Liver (tissue), 9 donors: ENCODE measurements around the gene PLEKHA8. TPM values are rescaled to one million over a fixed set of nuclear protein-coding genes. Genes with fewer than 3 reads are reported as not detected.

Experiments used
- DNase-seq: peaks from one replicate; pipeline ENCODE4 v3.0.0-alpha.2; 2017; ENCODE audit warnings: low spot score
- H3K27ac ChIP-seq, 2 donors: one replicate each; pipeline ENCODE4 v1.7.0; 2013; ENCODE audit warnings: inconsistent platforms in 2 of 2, low read length in 2 of 2, control low read depth in 1 of 2, low read depth in 1 of 2, mild to moderate bottlenecking in 1 of 2
- H3K27me3 ChIP-seq, 4 donors: one replicate each; pipeline versions ENCODE4 v1.6.1 to v1.7.0; 2013; ENCODE audit warnings: low read length in 3 of 4, inconsistent platforms in 1 of 4, mild to moderate bottlenecking in 1 of 4, moderate library complexity in 1 of 4; ENCODE audit not compliant: control insufficient read depth in 4 of 4, insufficient read depth in 4 of 4
- H3K36me3 ChIP-seq, 4 donors: one replicate each; pipeline versions ENCODE4 v1.6.1 to v1.7.0; 2013; ENCODE audit warnings: low read length in 3 of 4, mild to moderate bottlenecking in 3 of 4, low read depth in 1 of 4, moderate library complexity in 1 of 4; ENCODE audit not compliant: control insufficient read depth in 4 of 4, insufficient read depth in 3 of 4
- H3K4me1 ChIP-seq, 4 donors: one replicate each; pipeline versions ENCODE4 v1.6.1 to v1.7.0; 2013; ENCODE audit warnings: low read length in 3 of 4, mild to moderate bottlenecking in 3 of 4, moderate library complexity in 1 of 4; ENCODE audit not compliant: control insufficient read depth in 4 of 4, insufficient read depth in 4 of 4
- H3K4me3 ChIP-seq, 3 donors: one replicate each; pipeline versions ENCODE4 v1.6.1 to v1.7.0; 2013; ENCODE audit warnings: low read length in 3 of 3, control low read depth in 1 of 3, low read depth in 1 of 3, mild to moderate bottlenecking in 1 of 3
- H3K9ac ChIP-seq, 2 donors: one replicate each; pipeline ENCODE4 v1.7.0; 2013; ENCODE audit warnings: low read length in 2 of 2, mild to moderate bottlenecking in 2 of 2, moderate library complexity in 2 of 2, control low read depth in 1 of 2, low read depth in 1 of 2
- H3K9me3 ChIP-seq, 4 donors: one replicate each; pipeline versions ENCODE4 v1.6.1 to v1.7.0; 2013; ENCODE audit warnings: low read length in 3 of 4; ENCODE audit not compliant: control insufficient read depth in 4 of 4
- EGR1 ChIP-seq, 2 donors: IDR thresholded peaks; 2 replicates each; pipeline ENCODE4 v1.6.1; 2016 to 2018; ENCODE audit warnings: antibody characterized with exemption in 2 of 2, low read depth in 2 of 2
- FOXA1 ChIP-seq: IDR thresholded peaks from 2 replicates; pipeline ENCODE4 v1.6.1; 2016; ENCODE audit warnings: antibody characterized with exemption
- FOXA2 ChIP-seq: IDR thresholded peaks from 2 replicates; pipeline ENCODE4 v1.6.1; 2016; ENCODE audit warnings: antibody characterized with exemption
- GABPA ChIP-seq, 2 donors: IDR thresholded peaks in 1 of 2; conservative IDR thresholded peaks in 1 of 2; 2 replicates each; pipeline ENCODE4 v1.6.1; 2016; ENCODE audit warnings: antibody characterized with exemption in 2 of 2, mild to moderate bottlenecking in 1 of 2, moderate library complexity in 1 of 2
- HNF4A ChIP-seq, 2 donors: conservative IDR thresholded peaks; 2 replicates each; pipeline ENCODE4 v1.6.1; 2016; ENCODE audit warnings: antibody characterized with exemption in 2 of 2, mild to moderate bottlenecking in 2 of 2
- HNF4G ChIP-seq: IDR thresholded peaks from 2 replicates; pipeline ENCODE4 v1.6.1; 2016; ENCODE audit warnings: antibody characterized with exemption
- NR2F2 ChIP-seq: IDR thresholded peaks from 2 replicates; pipeline ENCODE4 v1.6.1; 2016; ENCODE audit warnings: antibody characterized with exemption
- RAD21 ChIP-seq, 2 donors: IDR thresholded peaks; 2 replicates each; pipeline ENCODE4 v1.6.1; 2016; ENCODE audit warnings: antibody characterized with exemption in 2 of 2, mild to moderate bottlenecking in 2 of 2
- TAF1 ChIP-seq: conservative IDR thresholded peaks from 2 replicates; pipeline ENCODE4 v1.6.1; 2016; ENCODE audit warnings: antibody characterized with exemption, mild to moderate bottlenecking
- WGBS: extraction: QIAGEN DNeasy Blood & Tissue Kit; methylation state at CpG from one replicate; pipeline ENCODE4 v1.1.7; 2013; 5-methylcytosine and 5-hydroxymethylcytosine counted together
- polyA plus RNA-seq, 2 donors: library from polyadenylated mRNA; stranded (reverse) in 1 of 2; unstranded in 1 of 2; fragments of 200-250 nt in 1 of 2; fragments of >200 nt in 1 of 2; fragmentation: Nextera tagmentation in 1 of 2; extraction: Ambion mirVana in 1 of 2; gene quantifications; one replicate each; pipeline versions ENCODE4 v1.2.1 to v1.2.3, GENCODE V29; 2013 to 2015
- total RNA-seq, 2 donors: library from RNA; depleted of rRNA; stranded (reverse); fragments of >200 nt; gene quantifications; one replicate each; pipeline ENCODE4 v1.2.3, GENCODE V29; 2014
- TF ChIP-seq, protein P1 (sequence below): fragments of 150-350 bp; IDR thresholded peaks from 2 replicates; pipeline ENCODE4 v1.5.1; 2017; ENCODE audit warnings: improper control_type of control experiment, low read depth, low read length; ENCODE audit not compliant: missing input control
- TF ChIP-seq, protein P2 (sequence below): IDR thresholded peaks from 2 replicates; pipeline ENCODE4 v1.6.1; 2016; ENCODE audit warnings: antibody characterized with exemption, mild to moderate bottlenecking
- TF ChIP-seq, protein P3 (sequence below): IDR thresholded peaks from 2 replicates; pipeline ENCODE4 v1.6.1; 2016; ENCODE audit warnings: antibody characterized with exemption
- TF ChIP-seq, protein P4 (sequence below): IDR thresholded peaks from 2 replicates; pipeline ENCODE4 v1.6.1; 2016; ENCODE audit warnings: antibody characterized with exemption
- donor health status: healthy.
- donor health status: healthy.
- donor health status: healthy.
- donor health status: healthy.
- donor health status: healthy.

The PLEKHA8 gene
- total and polyA plus RNA-seq, 4 donors = 1.0 to 5.4 (median 2.4) TPM

DNA sequence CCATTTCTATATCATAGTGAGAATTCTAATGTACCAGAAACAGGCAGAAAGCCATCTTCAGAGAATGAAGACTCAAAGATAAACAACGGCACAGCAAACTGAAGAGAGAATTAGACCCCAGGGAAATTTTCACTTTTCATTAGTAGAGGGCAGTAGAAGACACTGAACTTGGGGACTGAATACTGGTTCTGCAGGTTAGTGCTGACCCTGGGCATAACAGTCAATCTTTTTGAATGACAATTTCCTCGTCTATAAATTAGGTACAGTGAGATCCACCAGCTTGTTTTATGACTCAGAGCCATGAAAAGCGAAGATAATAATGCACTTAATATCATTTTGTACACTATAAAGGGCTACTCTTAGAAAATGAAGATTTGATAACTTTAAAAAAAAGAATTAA is 15.5 kb upstream of the PLEKHA8 start:
- no peak for DNase-seq
- Histone ChIP-seq H3K27ac (no peak overlapping the region), H3K9me3 (no peaks in the 10 kb centered on the region), H3K4me3 (no peak overlapping the region), H3K4me1 (no peaks in the 10 kb centered on the region), H3K36me3 (peaks cover 0 to 5% (median 0%) of the 10 kb centered on the region in 4 donors), H3K27me3 (no peaks in the 10 kb centered on the region), H3K9ac (no peak overlapping the region)
- TF ChIP-seq EGR1 (IDR thresholded peaks at IDR 0.05; ENCODE audit: low read depth in 2 of 2) (no peak), FOXA2 (no peak), HNF4A (conservative IDR thresholded peaks at IDR 0.05) (no peak), GABPA (IDR thresholded peaks at IDR 0.05 in 1 of 2, conservative IDR thresholded peaks at IDR 0.05 in 1 of 2) (no peak), HNF4G (no peak), RAD21 (IDR thresholded peaks at IDR 0.05) (no peak), FOXA1 (no peak), NR2F2 (no peak)
- TF ChIP-seq, protein P1, sequence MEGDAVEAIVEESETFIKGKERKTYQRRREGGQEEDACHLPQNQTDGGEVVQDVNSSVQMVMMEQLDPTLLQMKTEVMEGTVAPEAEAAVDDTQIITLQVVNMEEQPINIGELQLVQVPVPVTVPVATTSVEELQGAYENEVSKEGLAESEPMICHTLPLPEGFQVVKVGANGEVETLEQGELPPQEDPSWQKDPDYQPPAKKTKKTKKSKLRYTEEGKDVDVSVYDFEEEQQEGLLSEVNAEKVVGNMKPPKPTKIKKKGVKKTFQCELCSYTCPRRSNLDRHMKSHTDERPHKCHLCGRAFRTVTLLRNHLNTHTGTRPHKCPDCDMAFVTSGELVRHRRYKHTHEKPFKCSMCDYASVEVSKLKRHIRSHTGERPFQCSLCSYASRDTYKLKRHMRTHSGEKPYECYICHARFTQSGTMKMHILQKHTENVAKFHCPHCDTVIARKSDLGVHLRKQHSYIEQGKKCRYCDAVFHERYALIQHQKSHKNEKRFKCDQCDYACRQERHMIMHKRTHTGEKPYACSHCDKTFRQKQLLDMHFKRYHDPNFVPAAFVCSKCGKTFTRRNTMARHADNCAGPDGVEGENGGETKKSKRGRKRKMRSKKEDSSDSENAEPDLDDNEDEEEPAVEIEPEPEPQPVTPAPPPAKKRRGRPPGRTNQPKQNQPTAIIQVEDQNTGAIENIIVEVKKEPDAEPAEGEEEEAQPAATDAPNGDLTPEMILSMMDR = no peak
- TF ChIP-seq, protein P2, sequence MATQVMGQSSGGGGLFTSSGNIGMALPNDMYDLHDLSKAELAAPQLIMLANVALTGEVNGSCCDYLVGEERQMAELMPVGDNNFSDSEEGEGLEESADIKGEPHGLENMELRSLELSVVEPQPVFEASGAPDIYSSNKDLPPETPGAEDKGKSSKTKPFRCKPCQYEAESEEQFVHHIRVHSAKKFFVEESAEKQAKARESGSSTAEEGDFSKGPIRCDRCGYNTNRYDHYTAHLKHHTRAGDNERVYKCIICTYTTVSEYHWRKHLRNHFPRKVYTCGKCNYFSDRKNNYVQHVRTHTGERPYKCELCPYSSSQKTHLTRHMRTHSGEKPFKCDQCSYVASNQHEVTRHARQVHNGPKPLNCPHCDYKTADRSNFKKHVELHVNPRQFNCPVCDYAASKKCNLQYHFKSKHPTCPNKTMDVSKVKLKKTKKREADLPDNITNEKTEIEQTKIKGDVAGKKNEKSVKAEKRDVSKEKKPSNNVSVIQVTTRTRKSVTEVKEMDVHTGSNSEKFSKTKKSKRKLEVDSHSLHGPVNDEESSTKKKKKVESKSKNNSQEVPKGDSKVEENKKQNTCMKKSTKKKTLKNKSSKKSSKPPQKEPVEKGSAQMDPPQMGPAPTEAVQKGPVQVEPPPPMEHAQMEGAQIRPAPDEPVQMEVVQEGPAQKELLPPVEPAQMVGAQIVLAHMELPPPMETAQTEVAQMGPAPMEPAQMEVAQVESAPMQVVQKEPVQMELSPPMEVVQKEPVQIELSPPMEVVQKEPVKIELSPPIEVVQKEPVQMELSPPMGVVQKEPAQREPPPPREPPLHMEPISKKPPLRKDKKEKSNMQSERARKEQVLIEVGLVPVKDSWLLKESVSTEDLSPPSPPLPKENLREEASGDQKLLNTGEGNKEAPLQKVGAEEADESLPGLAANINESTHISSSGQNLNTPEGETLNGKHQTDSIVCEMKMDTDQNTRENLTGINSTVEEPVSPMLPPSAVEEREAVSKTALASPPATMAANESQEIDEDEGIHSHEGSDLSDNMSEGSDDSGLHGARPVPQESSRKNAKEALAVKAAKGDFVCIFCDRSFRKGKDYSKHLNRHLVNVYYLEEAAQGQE = no peak
- TF ChIP-seq, protein P3, sequence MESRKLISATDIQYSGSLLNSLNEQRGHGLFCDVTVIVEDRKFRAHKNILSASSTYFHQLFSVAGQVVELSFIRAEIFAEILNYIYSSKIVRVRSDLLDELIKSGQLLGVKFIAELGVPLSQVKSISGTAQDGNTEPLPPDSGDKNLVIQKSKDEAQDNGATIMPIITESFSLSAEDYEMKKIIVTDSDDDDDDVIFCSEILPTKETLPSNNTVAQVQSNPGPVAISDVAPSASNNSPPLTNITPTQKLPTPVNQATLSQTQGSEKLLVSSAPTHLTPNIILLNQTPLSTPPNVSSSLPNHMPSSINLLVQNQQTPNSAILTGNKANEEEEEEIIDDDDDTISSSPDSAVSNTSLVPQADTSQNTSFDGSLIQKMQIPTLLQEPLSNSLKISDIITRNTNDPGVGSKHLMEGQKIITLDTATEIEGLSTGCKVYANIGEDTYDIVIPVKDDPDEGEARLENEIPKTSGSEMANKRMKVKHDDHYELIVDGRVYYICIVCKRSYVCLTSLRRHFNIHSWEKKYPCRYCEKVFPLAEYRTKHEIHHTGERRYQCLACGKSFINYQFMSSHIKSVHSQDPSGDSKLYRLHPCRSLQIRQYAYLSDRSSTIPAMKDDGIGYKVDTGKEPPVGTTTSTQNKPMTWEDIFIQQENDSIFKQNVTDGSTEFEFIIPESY = no peak
- TF ChIP-seq, protein P4, sequence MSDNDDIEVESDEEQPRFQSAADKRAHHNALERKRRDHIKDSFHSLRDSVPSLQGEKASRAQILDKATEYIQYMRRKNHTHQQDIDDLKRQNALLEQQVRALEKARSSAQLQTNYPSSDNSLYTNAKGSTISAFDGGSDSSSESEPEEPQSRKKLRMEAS = no peak
- 92% methylated on average over 3 of the region's 3 CpGs for WGBS

DNA sequence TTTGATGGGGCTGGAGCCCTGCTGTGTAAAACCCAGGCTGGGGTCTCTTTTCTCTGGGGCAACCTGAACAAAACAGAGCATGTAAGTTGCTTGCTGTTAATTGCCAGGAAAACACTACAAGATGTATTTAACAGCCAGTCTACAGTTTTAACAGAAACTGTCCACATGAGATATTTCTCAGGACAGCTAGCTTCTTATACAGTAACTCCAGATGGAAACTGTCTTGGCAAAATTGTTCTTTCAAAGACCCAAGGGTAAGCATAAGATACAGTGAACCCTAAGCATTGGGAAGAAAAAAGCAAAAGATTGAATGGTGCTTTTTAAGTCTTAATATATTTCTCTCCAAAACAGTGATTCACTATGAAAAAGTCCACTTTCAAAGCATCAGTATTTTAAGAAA is 9.8 kb upstream of the PLEKHA8 start:
- H3K27me3 ChIP-seq = no peaks in the 10 kb centered on the region
- DNase-seq = no peak

More for the DNA sequence above, 9.8 kb upstream of the PLEKHA8 start:
- no peak overlapping the region for H3K9ac ChIP-seq
- H3K4me1 ChIP-seq = no peaks in the 10 kb centered on the region
- no peaks in the 10 kb centered on the region for H3K9me3 ChIP-seq
- TF ChIP-seq RAD21 (IDR thresholded peaks at IDR 0.05) = no peak
- TF ChIP-seq, protein P3 = no peak
- no peak for TF ChIP-seq TAF1
- no peak for TF ChIP-seq FOXA2
- TF ChIP-seq FOXA1 = no peak
- TF ChIP-seq, protein P1 = no peak
- TF ChIP-seq HNF4G = no peak
- no peak overlapping the region for H3K27ac ChIP-seq
- no peak overlapping the region for H3K4me3 ChIP-seq
- peaks cover 0 to 4% (median 2%) of the 10 kb centered on the region in 4 donors for H3K36me3 ChIP-seq
